ENCODE data around the gene ING3.
A peak's percentile ranks its signal among the peaks of the same experiment; 100 is the strongest.
"Not testable (repeated sequence)": the region's sequence is repeated elsewhere in the genome, so short reads cannot be mapped to it uniquely, and the experiment has no call there.

Gene ING3

GRCh38 chr7:121003986-121004685, 53.6 kb downstream of the ING3 start:
- peak; percentile 15 to 35 for DNase-seq

GRCh38 chr7:121005058-121005457, 54.5 kb downstream of the ING3 start:
- not testable (repeated sequence) for DNase-seq

DNA sequence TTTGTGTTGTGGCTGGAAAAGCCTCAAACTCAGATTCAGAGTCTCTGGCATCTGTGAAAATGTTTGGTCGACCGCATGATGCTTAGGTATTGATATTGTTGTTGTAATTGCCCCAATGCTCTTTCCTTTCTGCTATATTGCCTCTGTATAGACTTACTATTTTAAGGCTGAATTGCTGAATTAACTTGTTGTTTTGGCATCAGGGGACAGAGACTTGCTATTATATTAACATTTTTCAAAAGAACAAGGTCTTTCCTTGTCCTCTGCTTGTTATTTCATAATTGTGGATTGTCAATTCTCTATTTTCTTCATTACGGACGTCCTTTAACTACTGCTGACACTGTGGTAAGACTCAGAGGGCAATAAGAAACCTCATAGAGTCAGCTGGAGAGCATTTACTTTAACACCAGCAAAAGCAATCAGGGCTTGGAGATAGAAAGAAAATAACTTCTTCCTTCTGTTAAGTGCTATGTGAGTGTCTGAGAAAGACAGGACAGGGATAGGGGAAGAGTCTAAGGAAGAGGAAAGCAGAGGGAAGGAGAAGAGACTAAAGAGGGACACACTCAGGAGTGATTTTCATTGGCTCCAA, 55.5 kb downstream of the ING3 start:
- DNase-seq: no peak

DNA sequence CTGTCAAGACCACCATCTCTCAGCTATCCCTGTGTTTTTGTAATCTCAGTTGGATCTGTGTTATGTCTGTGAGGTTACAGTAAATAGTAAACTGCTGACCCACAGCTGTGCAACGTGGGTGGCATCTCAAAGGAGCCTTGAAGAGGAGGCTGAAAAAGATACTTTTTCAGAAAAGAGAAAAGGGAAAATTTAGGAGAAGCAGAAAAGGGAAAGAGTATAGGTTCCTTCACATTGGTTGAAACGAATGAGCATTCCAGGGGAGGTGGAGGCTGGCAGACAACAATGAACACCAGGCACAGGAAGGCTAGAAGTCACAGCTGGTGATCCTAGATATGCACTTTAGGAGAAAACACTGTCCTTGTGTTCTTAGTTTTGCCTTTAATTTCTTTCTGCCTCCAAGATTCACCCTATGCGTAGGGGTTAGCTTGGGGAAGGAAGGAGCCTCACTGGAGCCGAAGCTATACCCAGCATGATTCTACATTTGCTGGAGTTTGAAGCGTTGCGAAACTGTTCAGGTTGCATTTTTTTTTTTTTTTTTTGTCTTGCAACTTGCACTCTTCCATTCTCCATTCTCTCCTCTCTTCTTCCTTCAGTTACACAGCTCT, 56.2 kb downstream of the ING3 start:
- no peak for DNase-seq

DNA sequence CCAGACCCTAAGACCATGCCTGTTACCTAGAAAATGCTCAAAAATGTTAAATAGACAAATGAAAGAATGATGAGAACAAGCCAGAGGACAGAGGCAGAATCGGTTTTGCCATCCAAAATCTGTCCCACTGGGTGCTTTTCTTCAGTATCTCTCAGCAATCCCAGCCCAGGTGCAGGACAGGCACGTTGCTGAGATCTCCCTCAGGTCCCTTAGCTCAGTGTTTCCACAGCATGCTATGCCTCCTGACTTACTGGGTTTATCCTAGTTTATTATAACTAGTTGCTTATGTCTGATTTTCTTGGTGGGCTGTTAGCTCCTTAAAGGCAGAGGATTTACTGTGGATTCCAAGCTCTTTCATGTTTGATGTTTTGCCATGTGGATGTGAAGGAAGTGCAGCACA, 58.2 kb downstream of the ING3 start:
- DNase-seq: no peak

GRCh38 chr7:121011401-121011800, 60.8 kb downstream of the ING3 start:
- no peak for DNase-seq

GRCh38 chr7:121012170-121012874, 61.7 kb downstream of the ING3 start:
- DNase-seq: no peak

- no peak for DNase-seq
Measured at GRCh38 chr7:121012919-121013318, 62.3 kb downstream of the ING3 start.

GRCh38 chr7:121015560-121015959, 65.0 kb downstream of the ING3 start:
- no peak for DNase-seq

- DNase-seq: no peak
Measured at GRCh38 chr7:121016966-121017365, 66.4 kb downstream of the ING3 start.

- no peak for DNase-seq
Measured at GRCh38 chr7:121017586-121017985, 67.0 kb downstream of the ING3 start.

DNA sequence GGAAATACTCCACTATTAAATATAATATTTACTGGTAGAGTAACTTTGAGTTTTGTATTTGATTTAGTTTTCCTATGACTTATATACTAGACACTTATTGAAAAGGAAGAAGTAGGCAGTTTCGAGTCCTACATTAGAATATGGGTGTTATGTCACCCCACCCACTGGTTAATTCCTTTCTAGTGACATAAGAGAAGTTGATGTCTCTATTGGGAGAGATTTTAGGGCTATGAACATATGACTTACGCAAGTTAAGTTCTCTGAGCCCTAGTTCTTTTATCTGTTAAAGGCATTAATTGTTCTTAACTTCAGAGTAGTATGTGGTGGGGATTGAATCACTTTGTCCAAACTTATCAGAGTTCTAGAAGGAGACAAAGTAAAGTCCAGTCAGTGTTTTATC, 68.4 kb downstream of the ING3 start:
- DNase-seq: no peak

DNA sequence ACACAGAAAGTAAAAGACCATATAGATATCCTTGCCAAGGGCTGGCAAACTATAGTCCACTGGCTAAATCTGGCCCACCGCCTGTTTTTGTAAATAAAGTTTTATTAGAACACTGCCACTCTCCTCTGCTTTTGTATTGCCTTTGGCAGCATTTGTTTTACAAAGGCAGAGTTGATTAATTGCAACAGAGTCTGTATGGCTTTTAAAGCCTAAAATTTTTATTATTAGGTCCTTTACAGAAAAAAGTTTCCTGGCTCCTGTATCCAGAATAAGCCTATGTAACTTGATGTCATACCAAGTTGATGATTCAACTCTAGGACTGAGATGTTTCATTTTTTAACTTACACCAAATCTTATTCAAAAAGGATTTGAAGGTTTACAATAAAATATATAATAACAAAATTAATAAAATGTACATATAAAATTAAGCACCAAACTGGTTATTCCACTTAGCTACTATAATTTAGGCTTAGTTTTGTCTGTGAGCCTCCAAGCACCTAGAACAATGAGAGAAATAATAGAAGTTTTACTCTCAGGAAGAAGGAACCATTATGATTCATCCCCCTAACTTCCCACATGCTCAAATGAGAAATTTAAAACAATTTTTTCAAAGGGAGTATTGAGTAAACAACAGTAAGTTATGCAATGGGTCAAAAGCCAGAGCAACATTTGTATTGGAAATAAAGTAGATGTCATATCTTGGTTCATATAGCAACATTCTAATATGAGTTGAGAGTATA, 69.8 kb downstream of the ING3 start:
- DNase-seq: no peak

GRCh38 chr7:121020989-121021969, 70.7 kb downstream of the ING3 start:
- DNase-seq: no peak

DNA sequence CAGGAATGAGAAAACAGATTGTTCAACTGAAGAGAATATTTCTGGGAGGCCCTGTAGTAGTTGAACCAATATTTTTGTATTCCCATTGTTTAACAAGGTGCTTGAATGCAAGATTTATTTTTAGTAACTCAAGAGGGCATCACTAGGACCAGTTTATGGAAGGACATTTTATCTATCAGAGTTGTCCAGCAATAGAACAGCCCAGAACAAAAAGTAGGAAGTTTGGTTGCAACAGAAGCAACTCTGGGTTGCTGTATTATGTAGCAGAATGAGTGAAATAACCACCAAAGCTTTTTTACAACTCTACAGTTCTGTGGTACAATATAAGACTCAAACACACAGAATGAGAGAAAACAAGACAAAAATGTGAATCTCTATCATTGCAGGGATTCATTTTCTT, 72.6 kb downstream of the ING3 start:
- no peak for DNase-seq

DNA sequence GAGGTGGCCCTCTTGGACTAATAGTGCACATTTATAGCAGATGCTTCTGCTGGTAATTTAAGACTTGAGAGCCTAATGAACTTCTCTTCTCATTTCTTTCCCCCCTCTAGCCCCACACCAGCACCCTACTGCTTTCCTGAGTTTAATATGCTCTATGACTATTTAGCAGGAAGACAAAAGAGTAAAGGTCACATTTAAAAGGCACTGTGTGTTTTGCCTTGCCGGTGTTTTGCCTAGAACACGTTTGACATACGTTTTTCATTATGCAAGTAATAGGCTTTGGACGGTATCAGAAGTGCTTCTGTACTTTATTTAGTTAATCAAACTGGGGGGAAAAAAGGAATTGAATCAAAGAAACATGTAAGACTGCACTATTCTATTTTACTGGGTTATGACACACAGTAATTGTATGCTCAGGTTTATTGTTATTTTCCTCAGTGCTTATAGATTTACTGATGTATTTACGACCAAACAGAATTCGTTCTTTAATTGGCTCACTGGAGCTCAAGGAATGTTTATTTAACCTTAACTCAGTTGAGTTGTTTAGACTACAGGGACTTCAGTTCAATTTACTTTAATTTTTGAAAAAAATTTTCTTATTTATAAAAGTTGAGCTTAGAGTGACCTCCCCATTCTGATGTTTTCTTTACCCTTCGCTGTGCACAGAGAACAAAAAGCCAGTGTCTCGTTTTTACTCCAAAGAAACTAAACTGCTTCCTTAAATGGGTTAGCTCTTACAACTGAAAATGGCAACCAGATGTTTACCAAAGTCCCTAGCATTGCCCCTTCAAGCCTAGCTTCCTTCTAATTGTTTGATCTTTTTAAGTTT, 73.3 kb downstream of the ING3 start:
- DNase-seq: no peak

DNA sequence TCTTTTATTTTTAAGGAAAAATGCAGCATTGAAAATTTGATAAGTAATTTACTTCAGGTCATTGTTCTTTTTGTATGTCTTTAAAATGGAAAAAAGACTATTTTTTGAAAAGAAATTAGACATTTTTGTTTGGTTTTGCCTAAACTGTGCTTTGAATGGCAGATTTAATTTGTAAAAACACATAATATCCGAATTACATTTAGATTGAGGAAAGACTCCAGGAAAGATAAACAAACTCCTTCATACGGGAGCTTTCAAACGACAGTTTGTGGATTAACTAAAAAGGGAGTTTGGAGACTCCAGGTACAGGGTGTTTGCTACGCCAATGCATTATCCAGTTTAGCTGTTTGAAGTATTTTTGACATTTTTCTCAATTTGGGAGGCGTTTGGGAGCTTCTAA, 74.0 kb downstream of the ING3 start:
- DNase-seq: no peak

DNA sequence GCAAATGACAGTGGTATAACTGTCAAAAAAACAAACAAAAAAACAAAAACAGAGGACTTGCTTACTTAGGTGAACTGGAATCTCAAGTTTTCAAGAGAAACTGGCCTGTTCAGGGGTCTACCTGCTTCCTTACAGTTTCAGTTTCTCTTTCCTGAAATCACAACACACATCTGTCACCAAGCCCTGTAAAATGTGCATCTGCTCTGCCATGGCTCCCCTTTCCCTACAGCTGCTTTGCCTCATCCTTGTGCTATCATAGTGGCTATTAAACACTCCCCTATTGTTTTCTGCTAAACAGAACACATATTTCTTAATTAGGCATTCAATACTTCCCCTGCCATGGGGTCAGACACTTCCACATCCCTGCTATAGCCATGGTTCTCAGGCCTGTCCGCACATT, 75.6 kb downstream of the ING3 start:
- DNase-seq: no peak

GRCh38 chr7:121026577-121027111, 76.1 kb downstream of the ING3 start:
- DNase-seq: no peak
